GM18861 (cell line): ENCODE measurements around the gene SEC63.
"Not testable (repeated sequence)": the region's sequence is repeated elsewhere in the genome, so short reads cannot be mapped to it uniquely, and the experiment has no call there.

Experiments
- ATAC-seq: cut with Tn5 transposase; IDR thresholded peaks from one replicate; pipeline ENCODE4 v1.9.1; 2021; ENCODE audit not compliant: unreplicated experiment

The SEC63 gene, protein sequence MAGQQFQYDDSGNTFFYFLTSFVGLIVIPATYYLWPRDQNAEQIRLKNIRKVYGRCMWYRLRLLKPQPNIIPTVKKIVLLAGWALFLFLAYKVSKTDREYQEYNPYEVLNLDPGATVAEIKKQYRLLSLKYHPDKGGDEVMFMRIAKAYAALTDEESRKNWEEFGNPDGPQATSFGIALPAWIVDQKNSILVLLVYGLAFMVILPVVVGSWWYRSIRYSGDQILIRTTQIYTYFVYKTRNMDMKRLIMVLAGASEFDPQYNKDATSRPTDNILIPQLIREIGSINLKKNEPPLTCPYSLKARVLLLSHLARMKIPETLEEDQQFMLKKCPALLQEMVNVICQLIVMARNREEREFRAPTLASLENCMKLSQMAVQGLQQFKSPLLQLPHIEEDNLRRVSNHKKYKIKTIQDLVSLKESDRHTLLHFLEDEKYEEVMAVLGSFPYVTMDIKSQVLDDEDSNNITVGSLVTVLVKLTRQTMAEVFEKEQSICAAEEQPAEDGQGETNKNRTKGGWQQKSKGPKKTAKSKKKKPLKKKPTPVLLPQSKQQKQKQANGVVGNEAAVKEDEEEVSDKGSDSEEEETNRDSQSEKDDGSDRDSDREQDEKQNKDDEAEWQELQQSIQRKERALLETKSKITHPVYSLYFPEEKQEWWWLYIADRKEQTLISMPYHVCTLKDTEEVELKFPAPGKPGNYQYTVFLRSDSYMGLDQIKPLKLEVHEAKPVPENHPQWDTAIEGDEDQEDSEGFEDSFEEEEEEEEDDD

DNA sequence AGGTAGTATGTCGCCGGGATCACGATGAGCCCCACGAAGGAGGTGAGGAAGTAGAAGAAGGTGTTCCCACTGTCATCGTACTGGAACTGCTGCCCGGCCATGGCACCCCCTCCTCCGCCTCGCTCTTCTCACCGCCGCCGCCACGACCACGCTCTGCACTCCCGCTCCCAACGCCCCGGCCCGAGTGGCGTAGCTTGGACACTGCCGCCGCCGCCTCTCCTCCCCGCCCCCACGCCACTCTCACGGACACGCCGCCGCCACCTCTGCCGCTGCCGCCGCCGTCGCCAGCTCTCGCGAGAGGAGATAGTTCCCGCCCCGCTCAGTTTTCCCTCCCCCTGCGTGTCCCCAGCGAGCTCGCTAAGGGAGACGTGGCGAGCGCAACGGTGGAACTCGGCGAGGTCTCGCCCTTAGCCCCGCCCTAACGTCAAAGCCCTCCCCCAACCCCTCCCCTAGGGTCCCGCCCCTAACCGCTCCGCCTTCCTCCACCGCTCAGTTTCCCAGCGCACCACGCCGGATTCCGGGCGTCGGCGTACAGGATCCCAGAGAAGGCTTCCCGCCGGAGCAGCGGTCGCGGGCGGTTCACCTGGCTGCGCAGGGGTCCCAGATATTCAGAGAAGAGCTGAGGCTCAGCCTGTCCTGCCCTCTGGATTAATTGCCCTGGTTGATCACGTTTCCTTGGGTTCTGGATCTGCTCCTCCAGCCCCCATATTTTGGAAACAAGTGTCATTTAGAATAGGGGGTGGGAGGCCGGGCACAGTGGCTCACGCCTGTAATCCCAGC lies at the start of gene SEC63:
Gene SEC63 (minus strand): TSS at position 300 of the 780 bp plus-strand sequence. CDS start 199 bp downstream, at position 101.
- ATAC-seq = peak; percentile 83

DNA sequence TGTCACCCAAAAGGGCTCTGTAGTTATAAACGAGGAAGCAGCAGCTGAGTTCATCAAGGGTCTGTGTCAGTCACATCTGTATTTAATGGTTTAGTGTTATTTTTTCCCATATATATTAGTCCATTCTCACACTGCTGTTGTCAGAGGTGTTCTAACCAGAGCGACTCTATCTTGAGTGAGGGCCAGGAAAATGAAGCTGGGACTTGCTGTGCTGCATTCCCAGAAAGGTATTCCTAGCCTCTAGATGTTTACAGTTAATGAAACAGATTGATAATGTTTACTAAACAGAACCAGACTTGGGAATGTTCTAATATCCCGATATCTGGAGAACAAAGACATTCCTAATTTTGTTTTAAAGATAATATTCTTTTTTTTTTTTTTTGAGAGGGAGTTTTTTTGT lies 48.0 kb upstream of the SEC63 start:
- ATAC-seq = no peak

- ATAC-seq = no peak
Observed at GRCh38 chr6:108004861-108005260, 46.9 kb upstream of the SEC63 start.

- no peak for ATAC-seq
Observed at GRCh38 chr6:108002365-108003221, 44.6 kb upstream of the SEC63 start.

- no peak for ATAC-seq
Observed at GRCh38 chr6:108001696-108002231, 43.8 kb upstream of the SEC63 start.

- ATAC-seq = not testable (repeated sequence)
Observed at GRCh38 chr6:108000259-108000658, 42.3 kb upstream of the SEC63 start.

DNA sequence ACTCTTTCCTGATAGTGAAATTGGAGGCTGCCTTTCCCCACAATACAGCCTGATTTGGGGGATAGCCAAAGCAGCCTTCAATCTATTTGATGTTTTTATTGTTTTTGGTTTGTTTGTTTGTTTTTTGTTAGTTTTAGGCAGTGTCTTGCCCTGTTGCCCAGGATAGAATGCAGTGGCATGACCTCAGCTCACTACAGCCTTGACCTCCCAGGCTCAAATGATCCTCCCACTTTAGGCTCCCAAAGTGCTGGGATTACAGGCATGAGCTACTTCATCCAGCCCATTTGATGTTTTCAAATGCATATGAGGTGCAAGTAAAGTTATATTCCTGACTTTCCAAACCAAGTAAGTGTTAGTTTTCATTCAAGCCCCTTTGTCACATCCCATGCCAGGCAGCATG lies 41.3 kb upstream of the SEC63 start:
- no peak for ATAC-seq

- ATAC-seq = no peak
Observed at GRCh38 chr6:107991772-107992550, 34.0 kb upstream of the SEC63 start.

DNA sequence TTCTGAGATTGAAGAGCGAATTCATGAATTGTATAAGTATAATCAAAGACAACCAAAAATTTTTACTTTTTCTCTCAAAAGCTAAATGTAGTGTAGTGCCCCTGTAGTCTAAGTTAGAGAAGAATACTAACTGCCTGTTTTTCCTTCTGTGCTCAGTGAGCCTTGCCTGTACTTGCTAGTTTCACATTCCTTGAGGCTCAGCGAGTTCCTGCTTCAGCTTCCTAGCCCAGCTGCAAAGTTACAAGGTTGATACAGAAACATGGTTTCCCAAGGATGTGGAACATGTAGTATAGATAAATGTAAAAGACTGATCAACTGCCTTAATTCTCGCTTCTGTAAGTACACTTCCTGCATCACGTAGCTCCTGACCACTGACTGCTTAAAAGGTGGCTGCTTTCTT lies 33.1 kb upstream of the SEC63 start:
- ATAC-seq = no peak

- ATAC-seq = not testable (repeated sequence)
Observed at GRCh38 chr6:107990587-107990986, 32.6 kb upstream of the SEC63 start.

DNA sequence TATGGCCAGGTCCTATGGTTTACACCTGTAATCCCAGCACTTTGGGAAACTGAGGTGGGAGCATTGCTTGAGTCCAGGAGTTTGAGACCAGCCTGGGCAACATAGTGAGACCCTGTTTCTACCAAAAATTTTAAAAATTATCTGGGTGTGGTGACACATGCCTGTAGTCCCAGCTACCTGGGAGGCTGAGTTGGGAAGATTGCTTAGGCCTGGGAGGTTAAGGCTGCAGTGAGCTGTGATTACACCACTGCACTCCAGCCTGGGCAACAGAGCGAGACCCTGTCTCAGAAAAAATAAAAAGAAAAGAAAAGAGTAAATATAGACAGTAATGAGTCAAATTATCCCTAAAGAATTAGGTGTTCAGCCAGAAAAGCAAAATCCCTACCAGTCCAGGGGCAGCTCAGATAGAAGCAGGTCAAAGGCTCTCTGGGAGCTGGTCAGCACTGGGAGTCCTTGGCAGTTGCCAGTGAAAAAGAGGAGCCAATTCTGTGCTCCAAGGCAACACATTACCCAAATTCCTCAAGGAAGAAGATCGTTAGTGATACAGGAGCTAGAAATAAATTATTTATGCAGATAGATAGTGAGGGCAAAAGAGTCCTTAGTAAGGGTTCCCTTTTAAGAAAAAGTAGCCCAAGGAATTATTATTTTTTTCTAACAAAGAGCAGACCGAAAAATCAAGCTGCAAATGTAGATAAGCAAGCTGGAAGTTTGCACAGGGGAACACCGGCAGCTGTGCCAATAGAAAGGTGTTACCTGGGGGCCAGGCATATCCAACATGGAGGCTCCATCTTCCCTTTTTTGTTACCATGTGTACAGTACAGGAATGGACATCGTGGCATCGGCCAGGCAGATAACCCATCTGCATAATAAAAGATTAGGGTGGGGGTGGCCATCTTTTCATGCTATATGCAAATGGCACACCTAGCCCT lies 31.4 kb upstream of the SEC63 start:
- no peak for ATAC-seq

GRCh38 chr6:107988570-107988969 lies 30.6 kb upstream of the SEC63 start:
- ATAC-seq = no peak

- ATAC-seq = no peak
Observed at GRCh38 chr6:107987805-107988204, 29.8 kb upstream of the SEC63 start.

GRCh38 chr6:107985701-107986100 lies 27.7 kb upstream of the SEC63 start:
- no peak for ATAC-seq

GRCh38 chr6:107983811-107984210 lies 25.8 kb upstream of the SEC63 start:
- ATAC-seq = no peak

DNA sequence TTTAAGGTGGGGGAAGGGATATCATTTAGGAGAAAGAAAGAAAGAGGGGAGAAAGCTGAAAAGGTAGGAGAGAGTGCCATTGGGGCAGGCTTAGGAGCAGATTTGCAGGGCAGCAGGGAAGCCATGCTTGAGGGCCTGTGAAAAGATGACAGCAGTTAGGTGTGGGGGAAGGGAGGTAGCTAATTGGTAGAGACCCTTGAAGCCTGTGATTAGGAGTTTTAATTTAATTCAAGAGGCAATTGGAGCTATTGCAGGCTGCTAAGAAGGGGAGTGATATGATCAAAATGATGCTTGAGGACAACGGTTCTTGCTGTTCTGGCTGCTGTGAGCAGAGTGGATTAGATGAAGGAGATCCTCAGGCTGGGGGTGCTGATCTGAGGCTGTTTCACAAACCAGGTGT lies 24.5 kb upstream of the SEC63 start:
- no peak for ATAC-seq

DNA sequence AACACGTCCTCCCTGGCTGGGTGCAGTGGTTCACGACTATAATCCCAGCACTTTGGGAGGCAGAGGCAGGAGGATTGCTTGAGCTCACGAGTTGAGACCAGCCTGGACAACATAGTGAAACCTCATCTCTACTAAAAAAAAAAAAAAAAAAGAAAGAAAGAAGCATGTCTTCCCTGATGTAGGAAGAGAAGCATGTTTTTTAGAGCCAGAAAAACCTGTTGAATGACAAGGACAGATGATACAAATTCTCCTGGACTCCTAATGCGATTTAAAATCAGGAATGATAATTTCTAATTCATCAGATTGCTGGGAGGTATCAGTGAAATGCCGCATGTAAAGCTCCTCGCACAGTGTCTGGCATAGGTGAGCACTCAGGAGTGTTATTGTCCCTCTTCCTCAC lies 23.7 kb upstream of the SEC63 start:
- ATAC-seq = no peak

DNA sequence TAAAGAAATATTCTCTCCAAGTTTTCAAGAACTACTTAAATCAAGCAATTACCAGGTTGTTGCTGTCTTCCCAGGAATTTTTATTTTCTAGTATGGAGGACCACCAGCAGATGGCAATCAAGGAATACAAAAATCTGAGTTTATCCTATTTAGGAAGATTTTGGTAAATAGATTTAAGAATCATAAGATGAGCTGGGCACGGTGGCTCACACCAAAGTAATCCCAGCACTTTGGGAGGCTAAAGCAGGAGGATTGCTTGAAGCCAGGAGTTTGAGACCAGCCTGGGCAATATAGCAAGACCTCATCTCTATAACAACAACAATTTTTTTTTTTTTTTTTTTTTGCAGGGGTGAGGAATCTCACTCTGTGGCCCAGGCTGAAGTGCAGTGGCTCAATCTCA lies 19.3 kb upstream of the SEC63 start:
- no peak for ATAC-seq
